ENCODE data around the gene TP53TG3C.
"Not testable (repeated sequence)": the region's sequence is repeated elsewhere in the genome, so short reads cannot be mapped to it uniquely, and the experiment has no call there.

Gene TP53TG3C, protein sequence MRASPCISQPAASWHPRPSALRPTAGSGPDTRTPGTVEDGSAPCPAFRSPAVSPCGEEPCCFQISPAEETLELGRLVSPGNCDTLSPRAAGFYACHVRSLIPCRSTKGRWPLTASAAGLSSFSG

GRCh38 chr16:33193926-33194325 lies at the start of gene TP53TG3C:
TP53TG3C (plus strand) TSS chr16:33194226; CDS start chr16:33194294, 68 bp downstream.
- H3K9me3 ChIP-seq (ENCODE audit: insufficient read depth, low read depth, low read length); H3K4me1 ChIP-seq (ENCODE audit: insufficient read depth, low read length); H3K27ac ChIP-seq (ENCODE audit: low read length); H3K4me3 ChIP-seq (ENCODE audit: low read length); H3K36me3 ChIP-seq (ENCODE audit: insufficient read depth, low read depth, low read length); H3K9ac ChIP-seq (ENCODE audit: low read depth, low read length); H3K27me3 ChIP-seq (ENCODE audit: insufficient read depth, low read length): not testable (repeated sequence)

Data from iPS-20b (cell line).